DMS153 treated with DMSO at 0.1 percent for 48 hours (cell line): ENCODE results near the gene FEZF2.

Experiments
- DNase-seq: peaks from one replicate; lab custom pipeline; 2025; ENCODE audit not compliant: unreplicated experiment; lab: John Stamatoyannopoulos, UW

FEZF2 gene

DNA sequence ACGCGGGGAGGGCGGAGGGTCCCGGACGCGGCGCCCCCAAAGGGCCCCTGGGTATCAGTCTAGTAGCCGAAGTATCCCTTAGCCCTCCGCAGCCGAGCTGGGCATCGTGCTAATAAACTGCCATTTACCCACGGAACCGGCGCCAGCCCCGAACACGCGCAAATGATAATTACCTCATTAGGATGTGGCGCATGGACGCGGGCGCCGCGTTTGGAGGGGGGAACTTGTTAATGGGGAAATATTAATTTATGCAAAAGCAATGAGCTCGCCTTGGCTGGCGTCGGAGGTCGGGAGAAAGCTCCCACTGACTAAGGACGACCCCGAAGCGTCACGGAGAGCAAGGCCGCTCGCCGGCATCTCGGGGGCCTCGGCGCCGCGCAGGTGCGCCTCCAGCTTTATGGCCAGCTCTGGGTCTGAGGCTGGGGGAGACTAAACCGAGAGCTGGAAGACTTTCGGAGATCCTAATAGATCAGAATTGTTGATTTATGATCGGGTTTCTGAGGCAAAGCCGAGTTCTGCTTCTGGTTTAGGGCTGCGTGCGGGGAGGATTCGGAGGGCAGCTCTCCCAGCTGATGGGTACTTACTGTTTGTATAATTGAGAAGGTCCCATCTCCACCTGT lies 474 bp upstream of the FEZF2 start:
- DNase-seq, result no peak

GRCh38 chr3:62372621-62373041 lies 719 bp downstream of the FEZF2 start:
- DNase-seq, result no peak

DNA sequence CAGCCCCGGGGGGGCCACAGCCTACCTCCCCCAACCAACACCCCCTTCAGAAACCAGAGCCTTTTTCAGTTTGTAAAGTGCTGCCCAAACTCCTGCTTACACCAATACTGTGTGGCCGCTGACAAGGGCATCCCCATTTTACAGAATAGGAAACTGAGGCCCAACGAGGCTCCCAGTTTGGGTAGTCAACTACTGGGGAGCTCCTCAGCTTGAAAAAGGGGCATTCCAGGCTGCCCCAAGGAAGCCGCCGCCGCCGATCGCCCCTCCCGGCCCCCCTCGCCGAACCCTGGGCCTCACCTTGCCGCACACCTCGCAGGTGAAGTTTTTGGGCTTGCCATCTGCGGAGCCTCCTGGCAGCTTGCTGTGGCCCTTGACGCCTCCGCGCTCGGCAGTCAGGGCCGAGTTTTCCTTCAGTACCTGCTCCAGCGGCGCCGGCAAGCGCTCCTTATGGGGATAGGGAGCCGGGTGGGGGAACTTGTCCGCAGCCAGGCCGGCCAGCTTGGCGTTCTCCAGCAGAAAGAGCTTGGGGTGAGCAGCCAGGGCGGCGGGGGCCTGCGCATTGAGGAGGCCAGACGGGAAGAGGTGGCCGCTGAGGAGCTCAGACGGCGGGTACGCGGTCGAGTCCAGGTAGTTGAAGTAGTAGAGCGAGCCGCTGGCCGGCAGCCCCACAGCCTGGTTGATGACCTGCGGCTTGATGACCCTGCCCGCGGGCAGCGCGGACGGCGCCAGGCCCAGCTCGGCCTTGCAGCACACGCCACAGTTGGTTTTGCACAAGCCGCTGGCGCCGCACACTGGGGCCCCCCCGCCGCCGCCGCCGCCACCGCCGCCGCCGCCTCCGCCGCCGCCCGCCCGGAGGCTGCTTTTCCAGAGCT lies 1.4 kb downstream of the FEZF2 start:
- no peak for DNase-seq

GRCh38 chr3:62370858-62371719 lies 2.3 kb downstream of the FEZF2 start:
- DNase-seq, result no peak

DNA sequence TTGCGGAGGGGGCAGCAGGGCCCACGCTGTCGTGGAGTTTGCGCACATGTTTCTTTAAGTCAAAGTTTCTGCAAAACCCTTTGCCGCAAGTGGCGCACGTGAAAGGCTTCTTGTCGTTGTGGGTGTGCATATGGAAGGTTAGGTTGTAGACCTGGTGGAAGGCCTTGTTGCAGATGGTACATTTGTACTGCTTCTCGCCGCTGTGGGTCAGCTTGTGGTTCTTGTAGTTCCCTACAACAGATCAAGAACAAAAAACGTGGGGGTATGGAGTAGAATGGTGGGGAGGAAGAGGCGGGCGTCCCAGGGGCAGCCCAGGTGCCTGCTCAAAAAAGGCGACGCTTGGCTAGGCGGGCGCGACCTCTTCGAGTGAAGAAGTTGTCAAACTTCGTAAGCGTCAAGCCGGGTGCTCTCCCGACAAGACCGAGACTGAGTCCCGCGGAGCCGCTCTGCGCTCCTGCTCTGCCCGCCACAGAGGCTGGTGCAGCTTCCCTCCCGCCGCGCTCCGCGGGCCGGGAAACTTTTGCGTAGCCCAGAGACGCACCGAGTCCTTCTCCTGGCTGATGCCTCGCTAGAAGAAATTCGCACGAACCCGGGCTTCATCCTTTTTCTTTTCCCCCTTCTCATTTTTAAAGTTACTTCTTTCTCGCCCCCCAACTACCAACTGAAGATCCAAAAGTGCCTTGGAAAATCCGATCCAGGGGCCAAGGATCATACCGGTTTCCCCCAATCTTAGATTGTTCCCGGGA lies 3.1 kb downstream of the FEZF2 start:
- no peak for DNase-seq

DNA sequence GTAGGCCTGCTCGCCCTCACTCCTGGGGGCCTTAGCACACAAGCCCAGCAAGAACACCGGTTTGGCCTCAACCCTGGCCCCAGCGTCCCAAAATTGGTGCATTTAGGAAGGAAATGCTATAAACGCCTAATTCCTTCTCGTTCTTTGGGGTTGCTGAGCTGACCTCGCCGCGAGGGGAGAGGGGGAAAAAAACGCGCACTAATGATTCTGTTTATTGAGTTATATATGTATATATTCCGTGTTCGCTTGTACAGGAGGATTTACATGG lies 3.9 kb downstream of the FEZF2 start:
- DNase-seq, result no peak

- no peak for DNase-seq
Measured at GRCh38 chr3:62368705-62369475, 4.5 kb downstream of the FEZF2 start.

DNA sequence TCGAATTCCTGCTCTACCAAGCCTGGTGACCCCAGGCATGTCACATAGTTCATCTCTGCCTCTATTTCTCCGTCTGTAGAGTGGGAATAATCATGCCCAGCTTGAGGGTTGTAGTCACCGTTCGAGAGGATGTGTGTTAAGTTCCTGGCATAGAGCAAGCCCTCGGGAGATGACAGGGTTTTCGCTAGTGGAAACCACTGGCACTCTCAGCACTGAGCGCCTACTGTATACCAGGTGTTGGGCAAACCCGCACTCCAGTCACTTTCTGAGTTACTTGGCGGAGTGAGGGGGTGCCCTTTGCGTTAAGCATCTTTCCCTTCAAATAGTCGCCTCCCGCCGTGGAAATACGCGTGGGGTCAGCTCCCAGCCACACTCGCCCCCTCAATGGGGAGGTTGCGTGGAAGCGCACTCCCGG lies 5.1 kb downstream of the FEZF2 start:
- DNase-seq, result no peak

DNA sequence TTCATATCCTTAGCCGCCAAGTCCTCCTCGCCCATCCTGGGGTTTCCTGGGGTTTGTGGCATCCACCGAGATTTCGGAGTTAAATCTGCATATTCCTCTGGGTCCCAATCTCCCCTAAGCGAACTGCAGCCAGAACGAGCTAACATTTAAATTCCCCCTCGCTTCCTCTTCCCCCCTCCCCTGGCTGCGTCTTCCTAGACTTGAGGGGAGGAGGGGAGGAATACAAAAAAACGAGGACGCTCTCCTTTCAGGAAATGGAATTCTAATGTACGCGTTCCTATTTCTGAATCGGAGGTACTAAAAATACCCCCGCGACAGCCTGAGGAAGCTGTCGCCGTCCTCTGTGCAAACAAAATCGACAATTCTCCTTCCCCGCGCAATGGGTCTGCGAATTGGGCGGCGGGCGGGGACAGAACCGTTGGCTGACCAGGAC lies 5.6 kb downstream of the FEZF2 start:
- DNase-seq, result no peak

DNA sequence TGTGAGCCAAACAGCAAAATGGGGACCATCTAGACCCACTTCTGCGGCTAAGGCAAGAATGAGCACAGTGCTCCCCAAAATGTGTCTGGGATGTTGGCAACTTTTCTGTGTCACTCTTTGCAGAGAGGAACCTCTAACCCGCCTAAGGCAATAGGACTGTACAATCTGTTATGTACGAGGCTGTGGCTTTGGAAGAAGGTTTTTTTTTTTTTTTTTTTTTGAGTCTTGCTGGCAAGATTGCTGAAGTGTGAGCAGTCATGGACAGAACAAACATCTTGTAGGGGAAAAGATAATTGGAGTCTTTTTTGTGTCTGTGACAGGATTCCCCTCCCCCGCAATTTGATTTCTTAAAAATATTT lies 7.2 kb downstream of the FEZF2 start:
- no peak for DNase-seq

DNA sequence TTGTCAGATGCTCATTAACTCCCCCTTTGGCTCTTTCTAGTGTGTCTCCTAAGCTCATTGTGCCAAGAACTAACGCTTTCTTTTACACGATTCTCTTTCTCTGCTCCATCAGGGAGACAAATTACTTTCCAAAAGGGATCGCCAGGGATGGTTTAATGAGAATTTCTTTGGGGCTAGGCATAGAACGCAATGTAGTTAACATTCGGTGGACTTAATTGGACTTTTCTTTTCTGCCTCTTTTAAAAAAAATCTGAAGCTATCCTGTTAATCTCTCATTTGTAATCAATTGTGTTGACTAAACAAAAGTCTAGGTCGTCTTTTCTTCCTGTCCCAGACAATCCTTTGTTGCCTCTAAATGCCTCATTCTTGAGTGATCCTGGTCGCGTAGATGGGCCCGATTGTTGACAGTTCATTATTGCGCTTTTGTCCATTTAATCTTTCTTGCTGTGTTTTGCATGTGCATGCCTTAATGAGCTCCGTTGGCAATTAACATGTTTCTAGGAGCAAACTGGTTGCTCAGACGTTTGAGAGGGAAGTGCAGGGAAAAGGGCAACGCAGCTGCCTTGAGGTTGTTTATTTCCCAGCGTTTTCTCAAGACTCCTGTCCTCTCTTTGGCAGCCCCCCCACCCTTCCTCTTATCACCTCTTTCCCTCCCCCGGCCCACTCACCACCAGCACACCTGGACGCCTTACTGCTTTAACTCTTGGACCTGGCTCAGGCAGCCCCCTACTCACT lies 7.8 kb downstream of the FEZF2 start:
- no peak for DNase-seq

DNA sequence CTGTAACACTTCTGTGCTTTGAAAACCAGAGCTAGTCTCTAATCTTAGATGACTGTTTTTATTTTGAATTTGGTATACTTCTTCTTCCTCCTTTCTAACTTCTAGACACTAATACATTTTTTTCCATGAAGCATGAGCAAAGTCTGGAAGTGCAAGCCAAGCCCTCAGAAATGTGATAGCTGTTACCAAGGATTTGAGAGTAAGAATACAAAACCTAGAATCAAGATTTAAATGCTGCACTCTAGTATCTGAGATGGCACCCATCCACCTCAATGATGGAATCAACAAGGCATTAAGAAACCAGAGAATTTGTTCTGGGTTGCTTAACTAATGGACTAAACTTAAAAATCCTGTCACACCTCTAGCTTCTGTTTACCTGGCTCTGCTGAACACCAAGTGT lies 9.2 kb downstream of the FEZF2 start:
- DNase-seq, result no peak

DNA sequence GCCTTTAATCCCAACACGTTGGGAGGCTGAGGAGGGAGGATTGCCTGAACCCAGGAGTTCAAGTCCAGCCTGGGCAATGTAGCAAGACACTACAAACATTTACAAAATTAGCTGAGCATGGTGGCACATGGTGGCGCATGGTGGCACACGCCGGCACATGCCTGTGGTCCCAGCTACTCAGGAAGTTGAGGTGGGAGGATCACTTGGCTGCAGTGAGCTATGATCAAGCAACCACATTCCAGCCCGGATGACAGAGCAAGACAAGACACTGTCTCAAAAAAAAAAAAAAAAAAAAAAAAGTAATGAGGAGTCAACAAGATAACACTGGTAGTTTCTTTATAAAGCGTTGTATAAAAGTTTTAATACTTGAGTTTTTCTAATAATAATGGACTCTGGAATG lies 10.1 kb downstream of the FEZF2 start:
- DNase-seq, result no peak

GRCh38 chr3:62361824-62362223 lies 11.5 kb downstream of the FEZF2 start:
- no peak for DNase-seq

DNA sequence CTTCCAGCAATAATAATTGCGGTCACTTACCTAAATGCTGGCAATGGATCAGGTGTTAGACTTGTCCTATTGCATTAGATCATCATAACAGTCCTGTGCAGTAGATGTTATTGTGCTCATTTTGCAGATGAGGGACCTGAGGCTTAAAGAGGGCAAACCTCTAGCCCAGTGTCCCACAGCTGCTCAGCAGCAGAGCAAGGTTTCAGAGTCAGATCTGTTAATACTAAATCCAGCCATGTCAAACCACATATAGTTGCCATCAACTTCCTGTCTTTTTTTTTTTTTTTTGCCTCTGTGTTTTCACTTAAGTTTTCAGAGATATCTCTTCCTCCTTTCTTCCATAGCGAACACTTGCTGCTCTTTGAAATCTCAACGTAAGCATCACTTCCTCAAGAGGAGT lies 12.1 kb downstream of the FEZF2 start:
- no peak for DNase-seq

GRCh38 chr3:62359531-62359930 lies 13.8 kb downstream of the FEZF2 start:
- no peak for DNase-seq

- no peak for DNase-seq
Measured at GRCh38 chr3:62356356-62356755, 17.0 kb downstream of the FEZF2 start.

GRCh38 chr3:62355703-62356102 lies 17.6 kb downstream of the FEZF2 start:
- DNase-seq, result no peak

DNA sequence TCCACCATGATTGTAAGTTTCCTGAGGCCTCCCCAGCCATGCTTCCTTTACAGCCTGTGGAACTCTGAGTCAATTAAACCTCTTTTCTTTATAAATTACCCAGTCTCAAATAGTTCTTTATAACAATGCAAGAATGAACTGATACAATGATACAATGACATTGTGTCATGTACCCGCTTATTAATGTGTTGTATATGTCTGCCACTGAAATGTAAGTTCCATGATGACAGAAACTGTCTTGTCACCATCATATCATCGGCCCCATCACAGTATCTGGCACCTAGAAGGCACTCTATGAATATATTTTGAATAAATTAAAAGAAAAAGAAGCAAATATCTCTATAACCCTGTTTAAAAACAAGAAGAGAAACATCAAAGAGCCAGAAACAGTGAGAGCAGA lies 29.6 kb downstream of the FEZF2 start:
- no peak for DNase-seq

DNA sequence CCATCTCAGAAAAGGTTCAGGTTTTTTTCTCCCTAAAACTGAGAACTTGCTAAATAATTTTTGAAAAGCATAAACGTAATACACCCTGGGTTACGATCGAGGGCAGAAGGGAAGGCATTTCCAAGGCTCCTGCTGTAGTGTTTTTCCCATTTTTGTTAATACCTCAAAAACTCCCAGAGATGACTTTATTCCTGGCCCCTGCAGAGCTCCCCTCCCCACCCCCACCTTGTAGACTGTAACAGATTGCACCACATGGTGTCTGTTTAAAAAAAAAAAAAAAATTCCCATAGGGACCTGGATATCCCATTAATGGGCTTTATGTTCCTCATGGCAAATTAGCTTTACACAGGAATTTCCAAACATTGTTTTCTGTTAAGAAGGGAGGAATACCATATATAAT lies 38.2 kb downstream of the FEZF2 start:
- DNase-seq, result no peak
